Retina (tissue), 1 donor: ENCODE measurements around the gene HAUS6.
"Not testable (repeated sequence)": the region's sequence is repeated elsewhere in the genome, so short reads cannot be mapped to it uniquely, and the experiment has no call there.

Source experiments
- DNase-seq: peaks from one replicate; pipeline ENCODE4 v3.0.0-alpha.2; 2016

Gene HAUS6

GRCh38 chr9:19030899-19031298 lies 71.8 kb downstream of the HAUS6 start:
- DNase-seq: no peak

GRCh38 chr9:19028835-19029451 lies 73.8 kb downstream of the HAUS6 start:
- peak; percentile 61 for DNase-seq

- DNase-seq: no peak
Observed at GRCh38 chr9:19027825-19028224, 74.9 kb downstream of the HAUS6 start.

- DNase-seq: no peak
Observed at GRCh38 chr9:19026375-19026774, 76.3 kb downstream of the HAUS6 start.

GRCh38 chr9:19023078-19023477 lies 79.6 kb downstream of the HAUS6 start:
- no peak for DNase-seq

- DNase-seq: no peak
Observed at GRCh38 chr9:19022206-19022605, 80.5 kb downstream of the HAUS6 start.

- not testable (repeated sequence) for DNase-seq
Observed at GRCh38 chr9:19021649-19022048, 81.1 kb downstream of the HAUS6 start.

GRCh38 chr9:19020886-19021455 lies 81.7 kb downstream of the HAUS6 start:
- DNase-seq: no peak

GRCh38 chr9:19018201-19018600 lies 84.5 kb downstream of the HAUS6 start:
- DNase-seq: no peak

GRCh38 chr9:19009391-19009965 lies 93.2 kb downstream of the HAUS6 start:
- DNase-seq: no peak
